Sigmoid colon (tissue), 7 donors: ENCODE data around the gene WBP11. TPM values are rescaled to one million over a fixed set of nuclear protein-coding genes. Genes with fewer than 3 reads are reported as not detected.
A peak's percentile ranks its signal among the peaks of the same experiment; 100 is the strongest.
"Not testable (repeated sequence)": the region's sequence is repeated elsewhere in the genome, so short reads cannot be mapped to it uniquely, and the experiment has no call there.

ENCODE experiments used
- DNase-seq: peaks from one replicate; pipeline ENCODE4 v3.0.0-alpha.2; 2019
- H3K27ac ChIP-seq, 4 donors: fragments of 200-600 bp; sonication (generic); one replicate each; pipeline ENCODE4 v1.5.1; 2016 to 2019; ENCODE audit warnings: mild to moderate bottlenecking in 1 of 4
- H3K27me3 ChIP-seq, 3 donors: fragments of 200-600 bp; sonication (generic); one replicate each; pipeline ENCODE4 v1.5.1; 2019; ENCODE audit warnings: mild to moderate bottlenecking in 1 of 3
- H3K36me3 ChIP-seq, 4 donors: fragments of 200-600 bp; sonication (generic); one replicate each; pipeline ENCODE4 v1.5.1; 2016 to 2019
- H3K4me1 ChIP-seq, 4 donors: fragments of 200-600 bp; sonication (generic); one replicate each; pipeline ENCODE4 v1.5.1; 2017 to 2019
- H3K4me3 ChIP-seq, 4 donors: fragments of 200-600 bp; sonication (generic); one replicate each; pipeline ENCODE4 v1.5.1; 2017 to 2019; ENCODE audit warnings: mild to moderate bottlenecking in 2 of 4, moderate library complexity in 1 of 4
- H3K9me3 ChIP-seq, 4 donors: fragments of 200-600 bp in 3 of 4; sonication (generic) in 3 of 4; one replicate each; pipeline versions ENCODE4 v1.5.1 to v1.6.1; 2013 to 2019
- CTCF ChIP-seq, 4 experiments: fragments of 450-650 bp in 3 of 4; fragments of 200-600 bp in 1 of 4; IDR thresholded peaks; one replicate each; pipeline ENCODE4 v1.5.1; 2016 to 2019; ENCODE audit warnings: antibody characterized with exemption in 4 of 4, mild to moderate bottlenecking in 3 of 4, moderate library complexity in 2 of 4
- EP300 ChIP-seq, 4 donors: sonication (generic); formaldehyde crosslinking; IDR thresholded peaks; one replicate each; pipeline ENCODE4 v1.6.1; 2017; ENCODE audit warnings: antibody characterized with exemption in 4 of 4
- POLR2A ChIP-seq, 2 donors: fragments of 450-650 bp; IDR thresholded peaks; one replicate each; pipeline ENCODE4 v1.6.1; 2016; ENCODE audit warnings: antibody characterized with exemption in 2 of 2, mild to moderate bottlenecking in 2 of 2, moderate library complexity in 2 of 2
- POLR2AphosphoS5 ChIP-seq, 4 donors: sonication (generic); formaldehyde crosslinking; IDR thresholded peaks; one replicate each; pipeline ENCODE4 v1.6.1; 2017; ENCODE audit warnings: antibody characterized with exemption in 4 of 4
- WGBS, 2 donors: extraction: QIAGEN DNeasy Blood & Tissue Kit; methylation state at CpG; one replicate each; pipeline ENCODE4 v1.1.7; 2013; 5-methylcytosine and 5-hydroxymethylcytosine counted together
- intact Hi-C: fragments of 100-400 bp; cut with DNase I; formaldehyde crosslinking; loops from one replicate; pipeline ENCODE4 v1.15.1; 2023
- polyA plus RNA-seq, 3 donors: library from polyadenylated mRNA; stranded (reverse); fragments of 200-250 nt; gene quantifications; one replicate each; pipeline ENCODE4 v1.2.3, GENCODE V29; 2013
- total RNA-seq, 4 donors: library from RNA; depleted of rRNA; stranded (reverse); fragments of >200 nt; gene quantifications; one replicate each; pipeline ENCODE4 v1.1.0, GENCODE V29; 2016
- donor health status: healthy with polysubstance abuse.
- donor health status: Bipolar disorder and iron deficiency.
- donor health status: healthy.

Gene WBP11
- total and polyA plus RNA-seq, 7 donors: 13.2 to 24.1 (median 16.6) TPM

- Histone ChIP-seq H3K27me3 (no peaks in the 10 kb centered on the region), H3K36me3 (no peaks in the 10 kb centered on the region), H3K4me1 (peaks cover 0 to 21% (median 12%) of the 10 kb centered on the region in 4 donors), H3K4me3 (no peak overlapping the region), H3K27ac (no peak overlapping the region), H3K9me3 (no peaks in the 10 kb centered on the region)
- 96 to 99% methylated on average over 2 of the region's 2 CpGs for WGBS, 2 donors
- DNase-seq: no peak
- TF ChIP-seq POLR2A (IDR thresholded peaks at IDR 0.05): no peak
- TF ChIP-seq CTCF (IDR thresholded peaks at IDR 0.05): no peak
- no peak for TF ChIP-seq EP300 (IDR thresholded peaks at IDR 0.05)
- TF ChIP-seq POLR2AphosphoS5 (IDR thresholded peaks at IDR 0.05): no peak
- intact Hi-C loops: no loop called here
These were observed 37.9 kb downstream of the WBP11 start for GRCh38 chr12:14765398-14765797.

GRCh38 chr12:14759711-14760280, 43.5 kb downstream of the WBP11 start:
- H3K4me3 ChIP-seq, H3K9me3 ChIP-seq, DNase-seq, H3K36me3 ChIP-seq, H3K27ac ChIP-seq, H3K4me1 ChIP-seq, intact Hi-C loops, H3K27me3 ChIP-seq: not testable (repeated sequence)
- 85 to 93% methylated on average over 6 of the region's 6 CpGs for whole genome bisulfite sequencing, 2 donors

- no peaks in the 10 kb centered on the region for H3K27me3 ChIP-seq
- no peak overlapping the region for H3K27ac ChIP-seq
- no peaks in the 10 kb centered on the region for H3K9me3 ChIP-seq
- peak in 1 of 4 experiments; percentile 24 for TF ChIP-seq CTCF (IDR thresholded peaks at IDR 0.05)
- no peak for TF ChIP-seq POLR2A (IDR thresholded peaks at IDR 0.05)
- WGBS, 2 donors: 29 to 39% methylated on average over 17 of the region's 17 CpGs
- H3K4me1 ChIP-seq: no peaks in the 10 kb centered on the region
- no peak overlapping the region for H3K4me3 ChIP-seq
- intact Hi-C loops: no loop called here
- DNase-seq: no peak
- no peaks in the 10 kb centered on the region for H3K36me3 ChIP-seq
These were observed 46.7 kb downstream of the WBP11 start for GRCh38 chr12:14756334-14757143.

GRCh38 chr12:14751986-14752385, 51.3 kb downstream of the WBP11 start:
- Histone ChIP-seq H3K36me3 (no peaks in the 10 kb centered on the region), H3K27me3 (no peaks in the 10 kb centered on the region), H3K4me1 (no peaks in the 10 kb centered on the region), H3K27ac (no peak overlapping the region), H3K9me3 (no peaks in the 10 kb centered on the region), H3K4me3 (no peak overlapping the region)
- TF ChIP-seq POLR2A (IDR thresholded peaks at IDR 0.05) (no peak), POLR2AphosphoS5 (IDR thresholded peaks at IDR 0.05) (no peak), EP300 (IDR thresholded peaks at IDR 0.05) (no peak)
- intact Hi-C loops: no loop called here
- no peak for DNase-seq

- intact Hi-C loops: no loop called here
- no peak for TF ChIP-seq CTCF (IDR thresholded peaks at IDR 0.05)
- no peak for TF ChIP-seq POLR2AphosphoS5 (IDR thresholded peaks at IDR 0.05)
- TF ChIP-seq EP300 (IDR thresholded peaks at IDR 0.05): no peak
- no peak for TF ChIP-seq POLR2A (IDR thresholded peaks at IDR 0.05)
- Histone ChIP-seq H3K9me3 (peaks cover 0 to 6% (median 0%) of the 10 kb centered on the region in 4 donors), H3K36me3 (no peaks in the 10 kb centered on the region), H3K4me3 (no peak overlapping the region), H3K27ac (no peak overlapping the region), H3K27me3 (no peaks in the 10 kb centered on the region), H3K4me1 (no peaks in the 10 kb centered on the region)
- DNase-seq: no peak
- 96% methylated on average over 1 of the region's 1 CpG for whole genome bisulfite sequencing, 2 donors
These were observed 60.2 kb downstream of the WBP11 start for GRCh38 chr12:14743061-14743460.
